Measurements from ENCODE around the gene URI1. TPM values are rescaled to one million over a fixed set of nuclear protein-coding genes. Genes with fewer than 3 reads are reported as not detected.

URI1 gene
- polyA plus RNA-seq, 3 donors, result 123 to 141 (median 131) TPM

- DNase-seq (ENCODE audit: low read depth in 3 of 3, low spot score in 2 of 3), result no peak
These were observed 110.4 kb downstream of the URI1 start for GRCh38 chr19:30052122-30053075.

GRCh38 chr19:30053558-30053957 is 111.5 kb downstream of the URI1 start:
- DNase-seq (ENCODE audit: low read depth in 3 of 3, low spot score in 2 of 3), result no peak

GRCh38 chr19:30054210-30054609 is 112.2 kb downstream of the URI1 start:
- DNase-seq (ENCODE audit: low read depth in 3 of 3, low spot score in 2 of 3), result no peak

GRCh38 chr19:30056580-30056979 is 114.5 kb downstream of the URI1 start:
- DNase-seq (ENCODE audit: low read depth in 3 of 3, low spot score in 2 of 3), result no peak

DNA sequence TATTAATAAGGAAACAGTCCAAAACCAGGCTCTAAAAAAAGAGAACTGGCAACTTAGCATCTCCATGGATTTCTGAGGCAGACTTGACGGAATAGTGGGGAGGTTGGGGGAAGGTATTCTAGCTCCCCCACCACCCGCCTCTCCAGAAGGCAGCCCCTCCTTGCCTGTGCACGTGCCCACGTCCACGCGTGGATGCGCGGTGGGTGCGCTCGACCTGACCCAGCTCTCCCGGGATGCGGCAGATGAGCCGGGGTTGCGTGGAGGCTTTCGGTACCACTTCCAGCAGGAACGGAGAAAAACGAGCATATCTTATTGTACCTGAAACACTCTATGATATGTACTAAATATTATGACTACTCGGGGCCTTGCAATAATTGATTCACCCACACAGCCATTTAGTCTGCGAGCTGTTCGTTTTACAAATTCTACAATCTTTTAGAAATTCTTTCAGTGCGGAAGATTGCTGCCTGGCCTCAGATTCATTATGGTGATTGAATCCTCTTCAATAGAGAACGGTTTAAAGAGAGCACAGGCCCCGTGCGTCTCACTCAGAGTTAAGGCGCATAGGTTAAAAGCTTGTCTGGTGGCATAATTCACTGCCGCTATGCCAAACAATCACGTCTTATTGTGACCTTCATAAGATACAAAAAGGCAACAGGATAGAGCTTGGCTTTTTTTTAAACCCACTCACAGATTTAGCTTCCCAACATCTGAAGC is 117.9 kb downstream of the URI1 start:
- no peak for DNase-seq (ENCODE audit: low read depth in 3 of 3, low spot score in 2 of 3)

DNA sequence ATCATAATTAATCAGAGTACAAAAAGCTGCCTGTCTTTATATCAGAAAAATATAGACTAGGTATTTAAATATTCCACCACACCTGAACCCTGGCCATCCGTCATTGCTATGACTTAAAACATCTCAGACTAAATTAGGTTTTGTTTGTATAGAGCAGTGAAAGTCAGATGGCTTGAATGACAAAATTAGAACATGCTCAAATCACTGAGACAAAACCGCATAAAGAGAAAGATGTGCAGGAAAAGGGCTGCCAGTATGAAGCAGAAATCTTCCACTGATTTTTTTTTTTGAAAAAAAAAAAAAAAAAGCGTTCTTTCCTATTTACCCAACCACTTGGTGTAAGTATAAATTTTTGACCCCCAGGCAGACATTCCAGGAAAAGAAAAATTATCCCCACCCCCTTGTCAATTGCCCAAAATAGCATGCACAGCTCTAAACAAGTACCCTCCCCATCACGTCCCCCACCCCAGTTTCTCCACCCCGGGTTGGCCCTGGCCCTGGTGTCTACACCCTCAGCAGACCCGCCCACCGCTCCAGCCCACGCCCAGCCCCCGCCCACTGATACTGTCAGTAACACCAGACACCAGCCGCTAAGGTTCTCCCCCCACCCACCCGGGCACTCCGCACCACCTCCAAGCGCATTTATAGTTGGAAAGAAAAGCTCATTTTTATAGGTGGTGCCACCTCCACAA is 118.6 kb downstream of the URI1 start:
- no peak for DNase-seq (ENCODE audit: low read depth in 3 of 3, low spot score in 2 of 3)

- DNase-seq (ENCODE audit: low read depth in 3 of 3, low spot score in 2 of 3), result no peak
These were observed 119.4 kb downstream of the URI1 start for GRCh38 chr19:30061223-30062064.

DNA sequence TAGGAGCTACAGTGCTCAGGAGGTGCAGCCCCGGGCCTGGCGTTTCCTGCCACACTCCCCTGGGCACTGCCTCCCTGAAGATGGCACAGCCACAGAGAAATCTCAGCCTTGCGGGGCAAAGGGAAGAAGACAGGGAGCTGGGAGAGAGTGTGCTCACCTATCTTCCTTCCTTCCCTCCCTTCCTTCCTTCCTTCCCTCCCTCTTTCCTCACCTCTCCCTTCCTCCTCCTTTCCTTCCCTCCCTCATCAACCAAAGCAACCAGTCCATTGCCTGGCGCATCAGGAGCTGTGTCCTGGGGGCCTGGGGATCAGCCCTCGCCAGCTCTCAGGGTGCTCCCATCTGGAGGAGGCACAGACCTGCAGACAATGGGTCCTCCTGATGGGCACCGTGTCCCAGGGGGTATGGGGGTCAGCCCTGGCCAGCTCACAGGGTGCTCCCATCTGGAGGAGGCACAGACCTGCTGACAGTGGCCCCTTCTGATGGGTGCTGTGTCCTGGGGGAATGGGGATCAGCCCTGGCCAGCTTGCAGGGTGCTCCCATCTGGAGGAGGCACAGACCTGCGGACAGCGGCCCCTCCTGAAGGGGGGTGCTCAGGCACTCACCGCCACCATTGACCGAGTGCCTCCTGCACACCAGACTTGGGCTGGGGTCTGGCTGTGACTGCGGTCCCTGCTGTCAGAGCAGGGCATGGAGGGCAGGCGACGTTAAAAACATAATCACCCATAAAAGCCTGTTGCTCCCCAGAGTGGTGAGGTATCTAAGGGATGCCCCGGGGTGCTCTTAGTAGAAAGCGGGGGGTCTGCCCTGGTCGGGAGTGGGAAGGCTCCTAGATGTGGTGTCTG is 120.2 kb downstream of the URI1 start:
- no peak for DNase-seq (ENCODE audit: low read depth in 3 of 3, low spot score in 2 of 3)

- no peak for DNase-seq (ENCODE audit: low read depth in 3 of 3, low spot score in 2 of 3)
These were observed 121.0 kb downstream of the URI1 start for GRCh38 chr19:30062907-30063649.

DNA sequence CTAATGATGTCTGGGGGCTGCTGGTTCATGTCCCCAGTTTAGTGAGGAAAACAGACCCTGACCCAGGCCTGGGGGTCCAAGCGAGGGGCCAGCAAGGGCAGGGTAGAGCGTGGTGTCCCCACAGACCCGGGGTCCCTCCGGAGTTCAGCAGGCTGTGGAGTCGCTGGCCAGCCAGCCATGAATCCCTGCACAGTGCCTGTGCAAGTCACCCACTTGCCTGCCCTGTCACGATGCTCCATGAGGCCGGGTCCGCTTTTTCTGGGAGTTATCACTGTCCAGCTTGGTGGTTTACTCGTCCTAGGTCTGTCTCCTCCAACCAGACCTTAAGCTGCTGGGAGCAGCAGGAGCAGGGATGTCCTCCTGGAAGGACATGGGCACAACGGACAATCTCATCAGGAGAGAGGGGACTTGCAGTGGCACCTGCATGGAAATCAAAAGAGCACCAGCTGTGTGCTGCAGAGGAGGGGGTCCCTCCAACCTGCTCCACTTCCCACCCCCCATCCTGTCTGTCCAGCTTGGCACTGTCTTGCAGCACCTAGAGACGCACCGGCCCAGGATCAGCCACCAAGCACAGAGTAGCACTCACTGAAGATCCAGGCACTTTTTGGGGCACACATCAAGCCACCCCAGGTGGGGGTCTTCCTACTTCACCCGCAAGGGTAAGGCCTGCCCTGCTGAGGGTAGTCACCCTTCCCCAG is 121.8 kb downstream of the URI1 start:
- no peak for DNase-seq (ENCODE audit: low read depth in 3 of 3, low spot score in 2 of 3)

DNA sequence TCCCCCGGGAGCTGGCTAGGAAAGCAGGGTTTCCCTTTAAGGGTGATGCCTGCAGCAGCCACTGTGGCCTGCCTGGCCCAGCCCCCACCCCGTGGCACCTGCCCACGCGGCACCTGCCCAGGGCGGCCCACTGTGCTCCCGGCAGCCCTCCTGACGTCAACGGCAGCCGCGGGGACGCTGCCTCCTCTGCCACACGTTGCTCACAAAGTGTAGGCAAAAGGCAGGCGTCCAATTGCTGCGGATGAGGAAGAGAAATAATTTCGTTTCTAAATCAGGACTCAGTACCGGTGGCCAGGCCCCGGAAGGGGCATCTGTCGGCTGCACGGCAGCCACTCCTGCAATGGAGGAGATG is 122.3 kb downstream of the URI1 start:
- no peak for DNase-seq (ENCODE audit: low read depth in 3 of 3, low spot score in 2 of 3)

- DNase-seq (ENCODE audit: low read depth in 3 of 3, low spot score in 2 of 3), result no peak
These were observed 122.9 kb downstream of the URI1 start for GRCh38 chr19:30064771-30065494.

GRCh38 chr19:30065680-30066606 is 123.9 kb downstream of the URI1 start:
- no peak for DNase-seq (ENCODE audit: low read depth in 3 of 3, low spot score in 2 of 3)
